Spleen (tissue), 7 donors: ENCODE results near the gene FAM240A.

Experiments used
- POLR2AphosphoS5 ChIP-seq, 3 donors: sonication (generic); formaldehyde crosslinking; IDR thresholded peaks; one replicate each; pipeline ENCODE4 v1.5.1; 2017; ENCODE audit warnings: antibody characterized with exemption in 3 of 3
- TF ChIP-seq, protein P1 (sequence below), 11 experiments: fragments of 200-600 bp in 7 of 11; fragments of 450-650 bp in 4 of 11; sonication (generic) in 4 of 11; IDR thresholded peaks in 8 of 11; conservative IDR thresholded peaks in 3 of 11; 1 replicate in 7 of 11; 2 replicates in 4 of 11; pipeline versions ENCODE4 v1.4.0 to v1.8.0; 2016 to 2021; ENCODE audit warnings: antibody characterized with exemption in 11 of 11, inconsistent platforms in 4 of 11, mild to moderate bottlenecking in 1 of 11
- donor health status: DM: no; HTN: no; CAD: no; lungs with moderate emphysema.
- donor health status: DM: no; HTN: no; CAD: no.
- donor health status: DM: no; HTN: no; CAD: no.

DNA sequence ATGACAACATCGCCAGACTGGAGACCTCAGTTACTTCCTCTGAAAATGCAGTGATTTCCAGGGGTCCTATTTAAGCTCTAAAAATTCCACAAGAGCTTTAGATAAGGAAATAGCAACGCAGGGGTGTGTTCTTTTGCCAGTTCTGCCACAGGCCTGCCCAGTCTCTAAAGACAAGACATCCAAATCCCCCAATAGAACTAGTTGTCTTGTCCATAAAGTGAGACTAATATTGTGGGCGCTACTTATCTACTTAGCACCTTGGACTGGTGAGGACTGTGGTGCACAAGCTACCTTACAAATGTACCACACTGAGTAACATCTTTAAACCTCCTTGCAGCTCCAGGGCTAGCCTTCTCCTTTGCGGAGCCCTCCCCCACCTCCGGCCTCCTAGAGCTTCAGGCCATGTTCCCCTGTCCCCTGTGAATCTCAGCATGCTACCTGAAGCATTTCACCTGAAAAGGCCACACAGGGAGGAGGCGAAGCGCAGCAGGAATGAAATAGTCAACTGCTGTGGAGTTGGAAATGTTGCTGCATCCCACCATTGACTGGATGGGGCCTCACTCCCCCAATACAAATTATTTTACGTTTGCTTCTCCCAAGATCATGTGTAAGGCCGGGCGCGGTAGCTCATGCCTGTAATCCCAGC, 36.6 kb upstream of the FAM240A start:
- TF ChIP-seq, protein P1, sequence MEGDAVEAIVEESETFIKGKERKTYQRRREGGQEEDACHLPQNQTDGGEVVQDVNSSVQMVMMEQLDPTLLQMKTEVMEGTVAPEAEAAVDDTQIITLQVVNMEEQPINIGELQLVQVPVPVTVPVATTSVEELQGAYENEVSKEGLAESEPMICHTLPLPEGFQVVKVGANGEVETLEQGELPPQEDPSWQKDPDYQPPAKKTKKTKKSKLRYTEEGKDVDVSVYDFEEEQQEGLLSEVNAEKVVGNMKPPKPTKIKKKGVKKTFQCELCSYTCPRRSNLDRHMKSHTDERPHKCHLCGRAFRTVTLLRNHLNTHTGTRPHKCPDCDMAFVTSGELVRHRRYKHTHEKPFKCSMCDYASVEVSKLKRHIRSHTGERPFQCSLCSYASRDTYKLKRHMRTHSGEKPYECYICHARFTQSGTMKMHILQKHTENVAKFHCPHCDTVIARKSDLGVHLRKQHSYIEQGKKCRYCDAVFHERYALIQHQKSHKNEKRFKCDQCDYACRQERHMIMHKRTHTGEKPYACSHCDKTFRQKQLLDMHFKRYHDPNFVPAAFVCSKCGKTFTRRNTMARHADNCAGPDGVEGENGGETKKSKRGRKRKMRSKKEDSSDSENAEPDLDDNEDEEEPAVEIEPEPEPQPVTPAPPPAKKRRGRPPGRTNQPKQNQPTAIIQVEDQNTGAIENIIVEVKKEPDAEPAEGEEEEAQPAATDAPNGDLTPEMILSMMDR (IDR thresholded peaks at IDR 0.05 in 8 of 11, conservative IDR thresholded peaks at IDR 0.05 in 3 of 11) = no peak
- no peak for TF ChIP-seq POLR2AphosphoS5 (IDR thresholded peaks at IDR 0.05)
